Mesangial cell (primary cell): ENCODE data around the gene UBE2F. TPM values are rescaled to one million over a fixed set of nuclear protein-coding genes. Genes with fewer than 3 reads are reported as not detected.

Source experiments
- total RNA-seq: library from RNA; depleted of rRNA; stranded (reverse); fragments of >200 nt; gene quantifications from 2 replicates; pipeline ENCODE4 v1.2.3, GENCODE V29; 2015

Gene UBE2F
- total RNA-seq = 45.5 and 60.0 TPM in 2 replicates

DNA sequence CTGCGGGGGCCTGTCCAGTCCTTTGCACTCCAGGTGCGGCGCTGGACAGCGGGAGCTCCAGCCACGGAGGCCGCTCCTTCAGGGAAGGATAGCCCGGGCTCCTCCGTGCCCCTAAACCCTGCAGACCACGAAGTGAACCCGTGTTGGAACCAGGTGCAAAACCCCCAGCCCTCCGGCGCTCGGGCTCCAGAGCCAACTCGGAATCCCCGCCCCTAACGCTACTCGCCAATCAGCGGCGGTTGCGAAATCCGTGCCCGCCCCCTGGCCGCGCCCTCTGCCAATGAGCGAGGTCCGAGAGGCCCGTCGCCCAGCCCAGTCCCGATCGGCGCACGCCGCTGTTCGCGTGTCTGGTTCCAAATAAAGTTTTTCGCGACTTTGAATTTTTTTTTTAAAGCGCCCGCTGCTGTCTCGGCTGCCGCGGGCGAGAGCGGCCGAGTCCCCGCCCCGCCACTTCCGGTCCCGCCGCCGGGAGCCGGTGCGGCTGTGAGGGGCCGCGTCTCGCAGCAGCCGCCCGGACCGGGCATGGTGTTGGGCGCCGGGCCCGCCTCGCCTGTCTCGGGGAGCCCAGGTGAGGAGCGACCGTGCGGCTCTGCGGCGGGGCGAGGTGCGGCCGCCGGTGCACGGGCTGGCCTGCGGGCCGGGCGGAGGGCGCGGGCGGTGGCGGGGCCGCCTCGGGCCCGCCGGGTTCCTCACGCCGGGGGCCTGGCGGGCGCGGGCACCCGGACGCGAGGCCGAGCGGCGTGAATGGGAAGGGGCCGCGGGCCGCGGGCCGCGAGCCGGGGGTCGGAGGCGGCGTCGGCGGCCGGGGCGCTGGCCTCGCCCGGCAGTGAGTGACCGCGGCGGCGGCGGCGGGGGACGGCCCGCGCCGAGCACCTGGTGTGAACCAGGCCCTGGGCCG, at the start of gene UBE2F:
Gene UBE2F, plus strand, starts transcription at position 450 of the 898 bp plus-strand sequence. CDS start 6,094 bp downstream, outside the sequence.

DNA sequence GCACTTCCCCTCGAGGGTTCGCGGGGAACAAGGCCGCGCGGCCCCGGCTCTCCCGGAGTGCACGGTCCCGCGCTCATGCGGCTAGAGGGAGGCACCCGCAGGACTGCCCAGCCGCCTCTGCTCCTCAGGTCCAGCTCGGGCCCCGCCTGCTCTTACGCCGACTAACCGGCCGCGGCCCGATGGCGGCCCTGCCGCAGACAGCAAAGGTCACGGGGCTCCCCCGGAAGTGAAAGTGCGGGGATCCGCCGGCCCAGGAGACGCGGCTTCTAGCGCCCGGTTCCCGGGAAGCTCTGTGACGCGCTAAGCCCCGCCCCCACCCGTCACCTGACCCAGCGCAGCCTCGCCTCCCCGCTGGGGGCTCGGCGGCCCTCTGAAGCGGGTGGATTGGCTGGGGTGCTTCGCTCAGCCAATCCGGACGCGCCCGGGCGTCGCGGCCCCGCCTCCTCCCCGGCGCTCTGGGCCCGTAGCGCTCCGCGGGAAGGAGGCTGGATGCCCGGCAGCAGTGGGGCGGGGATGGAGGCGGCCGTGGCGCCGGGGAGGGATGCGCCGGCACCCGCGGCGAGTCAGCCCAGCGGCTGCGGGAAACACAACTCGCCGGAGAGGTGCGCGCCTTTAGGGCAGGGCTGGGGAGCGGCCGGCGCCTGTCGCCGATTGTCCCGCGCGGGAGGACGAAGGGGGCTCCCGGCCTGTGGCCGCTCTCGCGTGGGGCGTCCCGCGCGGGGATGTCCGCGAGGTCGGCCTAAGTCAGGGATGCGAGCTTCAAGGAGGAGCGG, 93.9 kb downstream of the UBE2F start, which contains the start of gene SCLY:
Gene SCLY, plus strand, starts transcription at position 460 of the 773 bp plus-strand sequence. Its CDS starts 54 bp downstream, at position 514.

Other genes with a start within 250 kb of the UBE2F start
- 0.49 and 0.51 TPM in 2 replicates for gene RBM44, start 168.2 kb upstream of the UBE2F start, total RNA-seq
- gene RAMP1, start 107.4 kb upstream of the UBE2F start, total RNA-seq = 6.4 and 27.3 TPM in 2 replicates
- gene SCLY, start 94.0 kb downstream of the UBE2F start, total RNA-seq = 18.9 and 35.8 TPM in 2 replicates
- 1.3 and 2.2 TPM in 2 replicates for gene ESPNL, start 133.3 kb downstream of the UBE2F start, total RNA-seq
- gene KLHL30, start 171.7 kb downstream of the UBE2F start, total RNA-seq = 0.16 and 5.5 TPM in 2 replicates
- 34.5 and 35.4 TPM in 2 replicates for gene ERFE, start 192.0 kb downstream of the UBE2F start, total RNA-seq
- 23.3 and 27.7 TPM in 2 replicates for gene ILKAP, start 236.7 kb downstream of the UBE2F start, total RNA-seq